HCT116 (cell line): Measurements from ENCODE around the gene UGT1A6. TPM values are rescaled to one million over a fixed set of nuclear protein-coding genes. Genes with fewer than 3 reads are reported as not detected.

Source experiments
- ATAC-seq: fragments of 200-7000 bp; cut with Tn5 transposase; 2 replicates; pipeline ENCODE4 v1.9.1; 2020; ENCODE audit warnings: mild to moderate bottlenecking, moderate library complexity
- BruUV-seq: library from RNA; stranded (reverse); fragments of 400-500 nt; replicated peaks from 2 replicates; lab custom pipeline; 2021; lab: Mats Ljungman, UMichigan
- CTCF ChIA-PET: fragments of 300-600 bp; sonication (Branson Sonifier 250); formaldehyde crosslinking; loops from one replicate; lab custom pipeline; 2021; ENCODE audit warnings: antibody characterized with exemption; lab: Charles Lee
- POLR2A ChIA-PET: fragments of 300-600, 350-600 bp; sonication (Branson Sonifier 250); formaldehyde crosslinking; loops from one replicate; lab custom pipeline; 2021; ENCODE audit warnings: antibody characterized with exemption; lab: Charles Lee
- RAD21 ChIA-PET, 2 experiments: fragments of 300-600 bp; sonication (Branson Sonifier 250); formaldehyde crosslinking; loops; one replicate each; lab custom pipeline; 2023; ENCODE audit warnings: low total read pairs in 2 of 2; ENCODE audit not compliant: uncharacterized antibody in 2 of 2, unreplicated experiment in 2 of 2, low non-redundant PET in 1 of 2; lab: Charles Lee
- DNase-seq: peaks from one replicate; pipeline ENCODE4 v3.0.0-alpha.2; 2010; ENCODE audit warnings: low read depth, low spot score
- H2AFZ ChIP-seq: fragments of 200-600 bp; shearing (Covaris generic), sonication (generic); 2 replicates; pipeline ENCODE4 v1.6.1; 2017; ENCODE audit warnings: low read depth, mixed run types, mixed read lengths, antibody characterized with exemption, low read length; ENCODE audit not compliant: poor library complexity, severe bottlenecking
- H3K27ac ChIP-seq: 2 replicates; pipeline ENCODE4 v1.5.1; 2012; ENCODE audit warnings: low read depth, low read length
- H3K27me3 ChIP-seq: fragments of 200-600 bp; sonication (generic); 2 replicates; pipeline ENCODE4 v1.6.1; 2016; ENCODE audit warnings: mixed run types, low read length, mixed read lengths; ENCODE audit not compliant: insufficient read depth
- H3K36me3 ChIP-seq, 2 experiments: fragments of 200-500 bp in 1 of 2; fragments of 200-600 bp in 1 of 2; sonication (Bioruptor generic) in 1 of 2; sonication (generic) in 1 of 2; 2 replicates each; pipeline versions ENCODE4 v1.5.1 to v1.6.1; 2014 to 2016; ENCODE audit warnings: low read length in 2 of 2, inconsistent platforms in 1 of 2, mixed read lengths in 1 of 2, mixed run types in 1 of 2; ENCODE audit not compliant: insufficient read depth in 2 of 2, control insufficient read depth in 1 of 2
- H3K4me1 ChIP-seq, 2 experiments: fragments of 200-600 bp in 1 of 2; sonication (generic) in 1 of 2; 2 replicates each; pipeline versions ENCODE4 v1.5.1 to v1.6.1; 2012 to 2017; ENCODE audit warnings: low read length in 2 of 2, inconsistent platforms in 1 of 2, mild to moderate bottlenecking in 1 of 2, mixed read lengths in 1 of 2, mixed run types in 1 of 2, moderate library complexity in 1 of 2; ENCODE audit not compliant: insufficient read depth in 2 of 2, control insufficient read depth in 1 of 2
- H3K4me2 ChIP-seq: fragments of 200-600 bp; sonication (generic); 2 replicates; pipeline ENCODE4 v1.6.1; 2017; ENCODE audit warnings: mixed run types, low read length, mixed read lengths
- H3K4me3 ChIP-seq, 2 experiments: fragments of 200-600 bp in 1 of 2; sonication (generic) in 1 of 2; replicated peaks in 1 of 2; 2 replicates each; pipeline ENCODE4 v1.5.1; 2011 to 2016; ENCODE audit warnings: low read length in 2 of 2, control low read depth in 1 of 2, low read depth in 1 of 2, mild to moderate bottlenecking in 1 of 2, mixed read lengths in 1 of 2, mixed run types in 1 of 2
- H3K79me2 ChIP-seq: fragments of 200-600 bp; sonication (generic); 2 replicates; pipeline ENCODE4 v1.6.1; 2017; ENCODE audit warnings: mild to moderate bottlenecking, mixed run types, low read length, moderate library complexity, mixed read lengths; ENCODE audit not compliant: insufficient read depth
- H3K9ac ChIP-seq: fragments of 200-600 bp; sonication (generic); 2 replicates; pipeline ENCODE4 v1.6.1; 2016; ENCODE audit warnings: low read length, mixed read lengths
- H3K9me2 ChIP-seq: fragments of 200-600 bp; sonication (generic), shearing (Covaris generic); 2 replicates; pipeline ENCODE4 v1.6.1; 2017; ENCODE audit warnings: mixed run types, mild to moderate bottlenecking, moderate library complexity; ENCODE audit not compliant: insufficient read depth
- H3K9me3 ChIP-seq, 2 experiments: fragments of 200-500 bp in 1 of 2; fragments of 200-600 bp in 1 of 2; sonication (Bioruptor generic) in 1 of 2; sonication (generic) in 1 of 2; 2 replicates each; pipeline ENCODE4 v1.6.1; 2014 to 2017; ENCODE audit warnings: low read length in 2 of 2, mixed read lengths in 2 of 2, inconsistent platforms in 1 of 2, low read depth in 1 of 2, mild to moderate bottlenecking in 1 of 2, mixed run types in 1 of 2, moderate library complexity in 1 of 2; ENCODE audit not compliant: control insufficient read depth in 1 of 2, insufficient read depth in 1 of 2
- H4K20me1 ChIP-seq: fragments of 200-600 bp; sonication (generic), shearing (Covaris generic); 2 replicates; pipeline ENCODE4 v1.6.1; 2017; ENCODE audit warnings: mixed run types, mild to moderate bottlenecking, moderate library complexity; ENCODE audit not compliant: insufficient read depth
- CBX3 ChIP-seq: IDR thresholded peaks from 2 replicates; pipeline ENCODE4 v1.6.1; 2012; ENCODE audit warnings: low read depth
- EGR1 ChIP-seq: IDR thresholded peaks from 2 replicates; pipeline ENCODE4 v1.6.1; 2012; ENCODE audit warnings: low read depth
- ELF1 ChIP-seq: IDR thresholded peaks from 2 replicates; pipeline ENCODE4 v1.6.1; 2012; ENCODE audit warnings: low read depth, borderline replicate concordance
- EZH2phosphoT487 ChIP-seq: fragments of 200-600 bp; IDR thresholded peaks from 2 replicates; pipeline ENCODE4 v1.6.1; 2018; ENCODE audit warnings: antibody characterized with exemption, borderline replicate concordance
- FOSL1 ChIP-seq: IDR thresholded peaks from 2 replicates; pipeline ENCODE4 v1.6.1; 2012; ENCODE audit warnings: low read depth
- JUND ChIP-seq: IDR thresholded peaks from 2 replicates; pipeline ENCODE4 v1.6.1; 2012
- MAX ChIP-seq: IDR thresholded peaks from 2 replicates; pipeline ENCODE4 v1.6.1; 2012
- POLR2A ChIP-seq: IDR thresholded peaks from 2 replicates; pipeline ENCODE4 v1.7.0; 2011; ENCODE audit warnings: borderline replicate concordance; ENCODE audit not compliant: insufficient read depth, insufficient read length; ENCODE audit errors: extremely low read depth
- POLR2AphosphoS5 ChIP-seq: IDR thresholded peaks from 2 replicates; pipeline ENCODE4 v1.6.1; 2011; ENCODE audit warnings: mild to moderate bottlenecking, low read depth, low read length, moderate library complexity
- RAD21 ChIP-seq: IDR thresholded peaks from 2 replicates; pipeline ENCODE4 v1.6.1; 2012; ENCODE audit warnings: low read depth, mild to moderate bottlenecking
- REST ChIP-seq: IDR thresholded peaks from 2 replicates; pipeline ENCODE4 v1.6.1; 2012; ENCODE audit warnings: low read depth
- SIN3A ChIP-seq: IDR thresholded peaks from 2 replicates; pipeline ENCODE4 v1.6.1; 2012; ENCODE audit warnings: low read depth
- SP1 ChIP-seq: IDR thresholded peaks from 2 replicates; pipeline ENCODE4 v1.6.1; 2012; ENCODE audit warnings: low read depth
- TCF7L2 ChIP-seq: IDR thresholded peaks from 2 replicates; pipeline ENCODE4 v1.7.0; 2011; ENCODE audit warnings: borderline replicate concordance, inconsistent platforms; ENCODE audit not compliant: insufficient read depth, insufficient read length; ENCODE audit errors: extremely low read depth
- YY1 ChIP-seq: IDR thresholded peaks from 2 replicates; pipeline ENCODE4 v1.6.1; 2011; ENCODE audit warnings: low read length, low read depth, moderate library complexity, mild to moderate bottlenecking; ENCODE audit not compliant: insufficient replicate concordance; ENCODE audit errors: extremely low read depth
- ZBTB33 ChIP-seq: IDR thresholded peaks from 2 replicates; pipeline ENCODE4 v1.6.1; 2011; ENCODE audit warnings: mild to moderate bottlenecking, low read length, moderate library complexity; ENCODE audit not compliant: insufficient replicate concordance; ENCODE audit errors: extremely low read depth
- ZFX ChIP-seq: fragments of 450-650 bp; IDR thresholded peaks from 2 replicates; pipeline ENCODE4 v1.6.1; 2017
- ZNF274 ChIP-seq: fragments of 200-500 bp; sonication (Bioruptor generic); IDR thresholded peaks from 2 replicates; pipeline ENCODE4 v1.6.1; 2014; ENCODE audit warnings: mild to moderate bottlenecking, low read depth, low read length, inconsistent platforms
- intact Hi-C: fragments of 100-400 bp; cut with micrococcal nuclease; formaldehyde crosslinking; loops from 2 replicates; pipeline ENCODE4 v1.10.0; 2022
- total RNA-seq: library from RNA; stranded (reverse); gene quantifications from one replicate; pipeline ENCODE4 v1.2.1, GENCODE V29; 2021; ENCODE audit not compliant: unreplicated experiment
- TF ChIP-seq, protein P1 (sequence below), 3 experiments: fragments of 200-600 bp in 1 of 3; sonication (generic) in 1 of 3; IDR thresholded peaks in 2 of 3; conservative IDR thresholded peaks in 1 of 3; 2 replicates each; pipeline ENCODE4 v1.5.1; 2012 to 2017; ENCODE audit warnings: low read depth in 2 of 3, low read length in 2 of 3, antibody characterized with exemption in 1 of 3, borderline replicate concordance in 1 of 3, control low read depth in 1 of 3, mild to moderate bottlenecking in 1 of 3, mixed read lengths in 1 of 3, mixed run types in 1 of 3, moderate library complexity in 1 of 3; ENCODE audit not compliant: insufficient read depth in 1 of 3

UGT1A6 gene
- total RNA-seq, 1 experiment from 2014 or later = not detected

- no TSS peak for BruUV-seq
- no peaks in the 10 kb centered on the region for H3K79me2 ChIP-seq
- TF ChIP-seq EGR1 (no peak), EZH2phosphoT487 (no peak), CBX3 (no peak), FOSL1 (no peak), SIN3A (no peak), REST (no peak), POLR2AphosphoS5 (no peak), ZBTB33 (no peak), SP1 (no peak), YY1 (no peak), ZNF274 (no peak), JUND (no peak), MAX (no peak), ZFX (no peak), ELF1 (no peak), RAD21 (no peak), POLR2A (no peak), TCF7L2 (no peak)
- TF ChIP-seq, protein P1, sequence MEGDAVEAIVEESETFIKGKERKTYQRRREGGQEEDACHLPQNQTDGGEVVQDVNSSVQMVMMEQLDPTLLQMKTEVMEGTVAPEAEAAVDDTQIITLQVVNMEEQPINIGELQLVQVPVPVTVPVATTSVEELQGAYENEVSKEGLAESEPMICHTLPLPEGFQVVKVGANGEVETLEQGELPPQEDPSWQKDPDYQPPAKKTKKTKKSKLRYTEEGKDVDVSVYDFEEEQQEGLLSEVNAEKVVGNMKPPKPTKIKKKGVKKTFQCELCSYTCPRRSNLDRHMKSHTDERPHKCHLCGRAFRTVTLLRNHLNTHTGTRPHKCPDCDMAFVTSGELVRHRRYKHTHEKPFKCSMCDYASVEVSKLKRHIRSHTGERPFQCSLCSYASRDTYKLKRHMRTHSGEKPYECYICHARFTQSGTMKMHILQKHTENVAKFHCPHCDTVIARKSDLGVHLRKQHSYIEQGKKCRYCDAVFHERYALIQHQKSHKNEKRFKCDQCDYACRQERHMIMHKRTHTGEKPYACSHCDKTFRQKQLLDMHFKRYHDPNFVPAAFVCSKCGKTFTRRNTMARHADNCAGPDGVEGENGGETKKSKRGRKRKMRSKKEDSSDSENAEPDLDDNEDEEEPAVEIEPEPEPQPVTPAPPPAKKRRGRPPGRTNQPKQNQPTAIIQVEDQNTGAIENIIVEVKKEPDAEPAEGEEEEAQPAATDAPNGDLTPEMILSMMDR (IDR thresholded peaks at IDR 0.05 in 2 of 3, conservative IDR thresholded peaks at IDR 0.05 in 1 of 3; ENCODE audit: borderline replicate concordance in 1 of 3, insufficient read depth in 1 of 3, low read depth in 2 of 3, low read length in 2 of 3) = no peak
- H3K4me1 ChIP-seq = no peaks in the 10 kb centered on the region
- ATAC-seq (no peak), DNase-seq (no peak)
- H3K4me3 ChIP-seq = no peak overlapping the region
- POLR2A ChIA-PET = no interaction called here
- H3K27ac ChIP-seq = no peak overlapping the region
- H3K9ac ChIP-seq = no peak overlapping the region
- RAD21 ChIA-PET = no interaction called here
- no peaks in the 10 kb centered on the region for H3K27me3 ChIP-seq
- H3K9me3 ChIP-seq = no peaks in the 10 kb centered on the region
- no peak overlapping the region for H3K4me2 ChIP-seq
- no peaks in the 10 kb centered on the region for H3K9me2 ChIP-seq
- no peaks in the 10 kb centered on the region for H4K20me1 ChIP-seq
- intact Hi-C loops = no loop called here
- no peak overlapping the region for H2AFZ ChIP-seq
- CTCF ChIA-PET = no interaction called here
- no peaks in the 10 kb centered on the region for H3K36me3 ChIP-seq
These were observed 79.5 kb downstream of the UGT1A6 start for GRCh38 chr2:233772153-233772552.
